Activated naive CD8-positive, alpha-beta T cell treated with anti-CD3 and anti-CD28 coated beads, Interleukin-2, amount 50 U/mL, for 16 hours (primary cell): ENCODE results near the gene UBE2D4.
"Not testable (repeated sequence)": the region's sequence is repeated elsewhere in the genome, so short reads cannot be mapped to it uniquely, and the experiment has no call there.

ENCODE experiments used
- DNase-seq: peaks from one replicate; pipeline ENCODE4 v3.0.0-alpha.2; 2020; ENCODE audit warnings: low read depth, low spot score

UBE2D4 gene

GRCh38 chr7:43966392-43966791 lies 40.2 kb downstream of the UBE2D4 start:
- DNase-seq, result not testable (repeated sequence)

DNA sequence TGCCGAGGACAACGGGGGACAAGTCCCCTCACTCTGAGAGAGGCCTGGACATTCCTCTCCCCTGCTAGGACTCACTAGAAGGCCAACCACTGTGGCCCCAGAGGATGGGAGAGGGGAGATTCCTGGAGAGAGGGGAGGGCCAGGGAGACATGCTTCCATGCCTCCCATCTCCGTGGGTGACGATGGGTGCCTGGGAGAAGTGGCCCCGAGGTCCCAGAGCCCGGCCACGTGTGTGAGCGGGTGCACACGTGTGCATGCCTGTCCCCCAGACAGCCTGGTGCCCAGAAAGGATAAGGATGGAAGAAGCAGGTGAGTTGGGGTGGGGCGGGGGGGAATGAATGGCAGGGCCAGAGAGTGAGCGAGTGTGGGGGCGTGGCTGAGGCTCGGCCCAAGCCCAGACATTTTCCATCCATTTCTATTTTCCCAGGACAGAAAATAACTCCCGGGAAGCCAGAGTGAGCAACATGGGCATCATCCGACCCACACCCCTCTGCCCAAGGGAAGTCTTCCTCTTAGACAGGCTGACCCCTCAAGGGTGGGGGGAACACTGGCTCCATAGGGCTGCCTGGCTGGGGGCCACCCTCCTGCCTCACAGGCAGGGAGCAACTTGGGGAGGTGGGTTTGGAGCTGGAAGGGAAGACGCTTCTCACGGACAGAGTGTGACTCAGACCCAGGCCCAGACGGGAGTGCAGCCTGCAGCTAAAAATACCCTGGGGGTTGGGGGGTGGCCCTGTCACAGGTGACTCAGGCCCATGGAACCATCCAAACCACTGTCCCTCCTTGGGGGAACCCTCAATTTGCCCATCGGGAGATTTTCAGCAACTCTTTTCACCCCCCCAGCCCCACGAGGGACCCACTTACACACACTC lies 42.2 kb downstream of the UBE2D4 start:
- not testable (repeated sequence) for DNase-seq

GRCh38 chr7:43969586-43969985 lies 43.4 kb downstream of the UBE2D4 start:
- not testable (repeated sequence) for DNase-seq

- DNase-seq, result not testable (repeated sequence)
Observed at GRCh38 chr7:43970698-43971097, 44.5 kb downstream of the UBE2D4 start.

DNA sequence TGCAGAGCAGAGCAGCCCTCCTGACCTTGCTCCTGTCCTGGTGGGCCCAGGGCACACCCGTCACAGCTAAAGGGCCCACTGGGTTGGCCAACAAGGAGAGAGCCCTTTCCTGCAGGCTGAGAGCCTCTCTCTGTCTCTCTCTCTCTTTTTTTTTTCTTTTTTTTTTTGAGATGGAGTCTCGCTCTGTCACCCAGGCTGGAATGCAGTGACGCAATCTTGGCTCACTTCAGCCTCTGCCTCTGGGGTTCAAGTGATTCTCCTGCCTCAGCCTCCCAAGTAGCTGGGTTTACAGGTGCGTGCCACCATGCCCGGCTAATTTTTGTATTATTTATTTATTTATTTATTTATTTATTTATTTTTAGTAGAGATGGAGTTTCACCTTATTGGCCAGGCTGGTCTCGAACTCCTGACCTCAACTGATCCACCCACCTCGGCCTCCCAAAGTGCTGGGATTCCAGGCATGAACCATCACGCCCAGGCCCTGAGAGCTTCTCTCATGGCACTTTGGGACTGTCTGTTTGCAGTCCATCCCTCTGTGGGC lies 47.9 kb downstream of the UBE2D4 start:
- not testable (repeated sequence) for DNase-seq

DNA sequence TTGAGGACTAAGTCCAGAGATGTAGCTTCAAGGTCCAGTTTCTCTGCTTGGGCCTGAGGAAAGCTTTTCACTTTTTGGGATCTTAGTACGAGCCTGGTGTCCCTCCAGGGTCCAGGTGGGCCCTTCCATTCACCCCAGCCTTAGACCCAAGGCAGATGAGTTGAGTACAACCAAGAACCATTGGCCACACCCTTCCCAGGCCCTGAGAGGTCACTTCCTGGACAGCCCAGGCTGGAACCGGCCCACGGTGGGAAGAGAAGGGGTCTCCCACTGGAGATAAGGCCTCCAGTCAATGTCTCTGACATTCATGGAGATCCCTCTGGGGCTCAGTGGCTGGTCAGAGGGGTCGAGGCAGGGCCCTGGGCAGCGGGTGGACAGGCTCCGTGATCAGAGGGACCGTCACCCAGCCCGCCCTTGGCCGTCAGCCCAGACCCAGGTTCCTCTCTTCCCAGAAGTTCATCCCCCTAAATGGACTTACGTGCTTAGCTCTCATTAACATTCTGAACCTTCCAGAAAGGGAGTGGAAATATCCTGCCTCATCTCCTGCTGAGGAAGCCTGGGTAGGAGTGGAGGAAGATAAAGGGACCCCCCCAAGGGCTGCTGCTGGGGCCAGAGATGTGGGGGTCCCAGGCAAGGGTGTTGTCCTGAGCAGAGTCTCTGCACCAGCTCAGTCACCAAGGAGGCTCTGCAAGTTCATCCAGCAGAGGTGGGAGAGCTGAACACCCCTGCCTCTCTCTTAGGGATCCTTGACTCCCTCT lies 48.7 kb downstream of the UBE2D4 start:
- DNase-seq, result not testable (repeated sequence)

GRCh38 chr7:43977525-43977924 lies 51.3 kb downstream of the UBE2D4 start:
- DNase-seq, result no peak

DNA sequence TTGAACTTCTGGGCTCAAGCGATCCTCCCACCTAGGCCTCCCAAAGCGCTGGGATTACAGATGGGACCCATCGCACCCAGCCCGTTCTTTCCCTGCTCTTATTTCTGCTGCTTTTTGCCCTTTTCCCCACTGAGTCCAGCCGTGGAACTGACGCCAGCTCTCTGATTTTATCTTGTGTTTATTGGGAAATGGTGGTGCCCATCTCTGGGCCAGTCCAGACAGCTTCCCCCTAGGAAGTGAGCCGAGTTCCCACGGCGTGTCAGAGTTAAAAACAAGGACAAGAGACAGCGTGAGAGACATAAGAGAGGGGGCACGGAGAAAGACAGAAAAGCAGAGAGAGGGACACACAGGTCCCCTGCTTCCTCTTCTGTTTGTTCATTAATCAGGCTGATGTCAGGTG lies 51.9 kb downstream of the UBE2D4 start:
- DNase-seq, result not testable (repeated sequence)

DNA sequence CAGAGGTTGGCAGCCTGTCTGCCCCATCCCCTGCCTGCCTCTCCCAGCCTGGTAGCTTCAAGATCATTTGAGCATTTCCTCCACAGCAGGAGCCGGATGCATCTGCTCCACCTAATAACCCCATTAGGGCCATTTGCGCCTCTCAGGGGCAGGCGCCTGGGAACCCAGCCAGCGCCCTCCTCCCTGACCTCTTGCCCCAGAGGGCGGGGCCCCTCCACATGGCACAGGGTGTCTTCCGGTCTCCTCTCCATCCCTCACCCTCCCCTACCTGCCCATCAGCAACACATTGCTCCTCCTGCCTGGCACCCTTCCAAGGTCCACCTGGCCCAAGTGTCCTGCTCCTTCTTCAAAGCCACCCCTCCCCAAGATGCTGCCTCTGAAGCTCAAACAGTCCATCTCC lies 56.6 kb downstream of the UBE2D4 start:
- DNase-seq, result not testable (repeated sequence)

GRCh38 chr7:43983736-43984135 lies 57.5 kb downstream of the UBE2D4 start:
- DNase-seq, result not testable (repeated sequence)

- DNase-seq, result peak; percentile 70
Observed at GRCh38 chr7:43985904-43986864, 59.9 kb downstream of the UBE2D4 start.

DNA sequence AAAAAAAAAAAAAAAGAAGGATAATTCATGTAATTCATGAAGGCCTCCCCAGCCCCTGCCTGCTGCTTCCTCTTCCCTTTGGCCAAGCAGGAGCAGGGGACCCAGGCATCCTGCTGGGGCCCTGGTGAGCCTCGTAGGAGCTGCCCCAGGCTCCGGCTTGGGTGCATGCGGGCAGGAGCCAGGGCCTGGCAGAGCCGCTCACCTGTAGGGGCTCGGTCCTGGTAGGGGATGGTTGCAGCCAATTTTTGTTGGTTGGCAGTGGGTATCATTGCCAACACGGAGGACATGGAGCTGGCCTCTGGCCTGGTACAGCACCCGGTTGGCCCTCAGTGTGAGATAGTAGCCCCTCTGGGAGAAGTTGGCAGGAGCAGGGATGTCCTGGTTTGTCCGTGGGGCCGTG lies 61.2 kb downstream of the UBE2D4 start:
- not testable (repeated sequence) for DNase-seq

- DNase-seq, result not testable (repeated sequence)
Observed at GRCh38 chr7:43990011-43990585, 63.9 kb downstream of the UBE2D4 start.

DNA sequence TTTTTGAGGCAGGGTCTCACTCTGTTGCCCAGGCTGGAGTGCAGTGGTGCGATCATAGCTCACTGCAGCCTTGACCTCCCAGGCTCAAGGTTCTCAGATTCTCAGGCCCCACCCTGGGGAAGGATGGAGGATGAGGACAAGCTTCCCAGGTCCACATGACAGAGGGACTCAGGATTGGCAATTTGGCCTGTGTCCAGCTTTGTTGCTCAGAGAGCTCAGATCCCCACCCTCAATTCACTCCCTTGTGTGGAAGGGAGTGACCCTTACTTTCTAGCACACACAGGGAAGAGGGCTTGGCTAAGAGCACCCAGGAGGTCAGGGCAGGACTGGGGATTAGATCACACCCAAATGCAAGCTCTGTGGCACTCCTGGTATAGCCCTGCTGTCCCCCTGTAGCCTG lies 64.6 kb downstream of the UBE2D4 start:
- DNase-seq, result not testable (repeated sequence)

- not testable (repeated sequence) for DNase-seq
Observed at GRCh38 chr7:43992896-43993295, 66.7 kb downstream of the UBE2D4 start.

- not testable (repeated sequence) for DNase-seq
Observed at GRCh38 chr7:43994681-43995080, 68.4 kb downstream of the UBE2D4 start.

DNA sequence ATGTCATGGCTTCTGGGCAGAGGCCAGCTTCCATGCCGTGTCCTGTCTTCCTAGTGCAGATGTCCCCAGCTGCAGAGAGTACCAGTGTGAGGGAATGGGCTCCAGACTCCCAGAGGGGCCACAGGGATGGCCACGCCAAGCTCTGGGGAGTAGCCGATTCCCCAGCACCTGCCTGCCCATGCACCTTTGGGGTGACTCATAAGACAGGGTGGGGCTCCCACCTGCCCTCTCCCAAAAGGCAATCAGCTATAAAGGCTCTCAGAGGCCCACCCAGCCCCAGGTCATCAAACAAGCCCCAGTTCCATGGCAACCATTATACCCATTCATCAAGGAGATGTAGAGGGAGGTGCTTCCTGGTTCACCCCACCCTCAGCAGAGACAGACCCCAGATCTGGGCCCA lies 71.3 kb downstream of the UBE2D4 start, which contains the start of gene SPDYE1:
Gene SPDYE1, plus strand, starts transcription at position 366 of the 400 bp plus-strand sequence. CDS start 2,053 bp downstream, outside the sequence.
- DNase-seq, result not testable (repeated sequence)
